Ishikawa (cell line): ENCODE measurements around the gene ADAM33.

Experiments used
- CEBPB ChIP-seq: IDR thresholded peaks from 2 replicates; pipeline ENCODE4 v1.6.1; 2012
- CREB1 ChIP-seq: IDR thresholded peaks from 2 replicates; pipeline ENCODE4 v1.6.1; 2012; ENCODE audit warnings: low read depth
- EGR1 ChIP-seq: IDR thresholded peaks from 2 replicates; pipeline ENCODE4 v1.6.1; 2012
- EP300 ChIP-seq: IDR thresholded peaks from 2 replicates; pipeline ENCODE4 v1.6.1; 2012; ENCODE audit warnings: borderline replicate concordance
- FOXM1 ChIP-seq: IDR thresholded peaks from 2 replicates; pipeline ENCODE4 v1.6.1; 2012; ENCODE audit warnings: low read depth, borderline replicate concordance
- MAX ChIP-seq: IDR thresholded peaks from 2 replicates; pipeline ENCODE4 v1.6.1; 2012
- NFIC ChIP-seq: IDR thresholded peaks from 2 replicates; pipeline ENCODE4 v1.6.1; 2012
- RAD21 ChIP-seq: IDR thresholded peaks from 2 replicates; pipeline ENCODE4 v1.6.1; 2012; ENCODE audit warnings: low read depth
- REST ChIP-seq: IDR thresholded peaks from 2 replicates; pipeline ENCODE4 v1.6.1; 2012; ENCODE audit warnings: low read depth, mild to moderate bottlenecking
- TAF1 ChIP-seq: IDR thresholded peaks from 2 replicates; pipeline ENCODE4 v1.6.1; 2012; ENCODE audit warnings: low read depth, mild to moderate bottlenecking
- TCF12 ChIP-seq: IDR thresholded peaks from 2 replicates; pipeline ENCODE4 v1.6.1; 2012; ENCODE audit warnings: low read depth
- TEAD4 ChIP-seq: IDR thresholded peaks from 2 replicates; pipeline ENCODE4 v1.6.1; 2012
- USF1 ChIP-seq: IDR thresholded peaks from 2 replicates; pipeline ENCODE4 v1.6.1; 2012
- YY1 ChIP-seq: IDR thresholded peaks from 2 replicates; pipeline ENCODE4 v1.6.1; 2012; ENCODE audit warnings: low read depth
- ZBTB7A ChIP-seq: IDR thresholded peaks from 2 replicates; pipeline ENCODE4 v1.6.1; 2012; ENCODE audit warnings: low read depth

ADAM33 gene

GRCh38 chr20:3712279-3712873, 30.6 kb upstream of the ADAM33 start, which contains the start of gene SIGLEC1:
Gene SIGLEC1, minus strand, starts transcription at chr20:3712600. Its CDS starts 5,472 bp downstream, at chr20:3707128.
- no peak for TF ChIP-seq MAX
- no peak for TF ChIP-seq RAD21
- TF ChIP-seq YY1 = no peak
- TF ChIP-seq TCF12 = no peak
- no peak for TF ChIP-seq EP300
- TF ChIP-seq USF1 = no peak
- no peak for TF ChIP-seq FOXM1
- 0 out of 2 replicates have a peak, but pooled peaks have one; percentile 29 for TF ChIP-seq CEBPB

- TF ChIP-seq REST = peak; percentile 52; the same call in 1 of the 2 replicates
- TF ChIP-seq TCF12 = no peak
- no peak for TF ChIP-seq NFIC
These were observed 29.7 kb upstream of the ADAM33 start for GRCh38 chr20:3711484-3711941.

GRCh38 chr20:3710703-3711483, 29.1 kb upstream of the ADAM33 start:
- TF ChIP-seq NFIC = peak; percentile 13; the same call in 1 of the 2 replicates
- no peak for TF ChIP-seq TEAD4
- TF ChIP-seq CREB1 = no peak
- no peak for TF ChIP-seq MAX
- no peak for TF ChIP-seq YY1
- TF ChIP-seq CEBPB = no peak
- TF ChIP-seq TCF12 = no peak
- no peak for TF ChIP-seq REST
- TF ChIP-seq RAD21 = peak; percentile 94
- TF ChIP-seq EGR1 = no peak

GRCh38 chr20:3710011-3710466, 28.2 kb upstream of the ADAM33 start:
- TF ChIP-seq EP300 (no peak), TCF12 (no peak), FOXM1 (no peak), RAD21 (no peak), MAX (no peak), TAF1 (no peak), USF1 (no peak), CEBPB (no peak), YY1 (no peak), REST (no peak), CREB1 (no peak), NFIC (no peak), ZBTB7A (no peak), TEAD4 (no peak), EGR1 (no peak)
